K562 (cell line): Measurements from ENCODE around the gene PPT2. TPM values are rescaled to one million over a fixed set of nuclear protein-coding genes. Genes with fewer than 3 reads are reported as not detected.
A peak's percentile ranks its signal among the peaks of the same experiment; 100 is the strongest.
"Not testable (repeated sequence)": the region's sequence is repeated elsewhere in the genome, so short reads cannot be mapped to it uniquely, and the experiment has no call there.

Experiments used
- ATAC-seq: fragments of 200-7000 bp; cut with Tn5 transposase; 3 replicates; pipeline ENCODE4 v1.9.1; 2020; ENCODE audit warnings: moderate library complexity
- BruUV-seq: library from RNA; stranded (reverse); fragments of 400-500 nt; replicated peaks from 2 replicates; lab custom pipeline; 2021; lab: Mats Ljungman, UMichigan
- CTCF ChIA-PET: fragments of 300-600 bp; formaldehyde crosslinking; extraction: SDS; loops from one replicate; lab custom pipeline; 2021; ENCODE audit warnings: low intra/inter-chr PET ratio; lab: Yijun Ruan, JAX
- POLR2A ChIA-PET: fragments of 300-600, 350-650 bp; sonication (Branson Sonifier 250); formaldehyde crosslinking; extraction: SDS; loops from one replicate; lab custom pipeline; 2021; ENCODE audit warnings: antibody characterized with exemption, inconsistent platforms; lab: Yijun Ruan, JAX
- DNase-seq, 4 experiments: peaks; one replicate each; pipeline versions ENCODE4 v3.0.0 to v3.0.0-alpha.2; 2011 to 2018; ENCODE audit warnings: low spot score in 3 of 4, mixed read lengths in 3 of 4; ENCODE audit errors: extremely low read depth in 1 of 4
- FAIRE-seq: peaks from 2 replicates; lab custom pipeline; 2011; peaks lifted over from hg19 to GRCh38; lab: Jason Lieb, UNC
- H2AFZ ChIP-seq: 2 replicates; pipeline ENCODE4 v1.6.0; 2011; ENCODE audit warnings: low read depth, low read length, control low read depth, inconsistent platforms
- H3K27ac ChIP-seq: fragments of 200-600 bp; 3 replicates; pipeline ENCODE4 v1.8.0; 2011; ENCODE audit warnings: low read depth, mild to moderate bottlenecking, control low read depth, inconsistent platforms, low read length, moderate library complexity, mixed read lengths; ENCODE audit errors: extremely low read depth
- H3K27me3 ChIP-seq, 2 experiments: fragments of 300-600 bp in 1 of 2; 2 replicates in 1 of 2; 3 replicates in 1 of 2; pipeline versions ENCODE4 v1.6.0 to v1.8.0; 2011; ENCODE audit warnings: inconsistent platforms in 2 of 2, low read length in 2 of 2, mild to moderate bottlenecking in 1 of 2, mixed read lengths in 1 of 2, moderate library complexity in 1 of 2; ENCODE audit not compliant: control insufficient read depth in 2 of 2, insufficient read depth in 2 of 2
- H3K36me3 ChIP-seq: fragments of 300-600 bp; 3 replicates; pipeline ENCODE4 v1.8.0; 2011; ENCODE audit warnings: mild to moderate bottlenecking, low read length, inconsistent platforms; ENCODE audit not compliant: control insufficient read depth, insufficient read depth
- H3K4me1 ChIP-seq, 2 experiments: fragments of 200-600 bp in 1 of 2; replicated peaks in 1 of 2; 2 replicates in 1 of 2; 3 replicates in 1 of 2; pipeline versions ENCODE4 v1.5.1 to v1.8.0; 2011; ENCODE audit warnings: inconsistent platforms in 2 of 2, low read length in 2 of 2, mild to moderate bottlenecking in 1 of 2, mixed read lengths in 1 of 2, moderate library complexity in 1 of 2; ENCODE audit not compliant: control insufficient read depth in 2 of 2, insufficient read depth in 2 of 2
- H3K4me2 ChIP-seq: 2 replicates; pipeline ENCODE4 v1.6.1; 2011; ENCODE audit warnings: low read length, control low read depth, inconsistent platforms, mixed read lengths; ENCODE audit not compliant: insufficient read depth
- H3K4me3 ChIP-seq: fragments of 200-600 bp; sonication (generic), shearing (Covaris generic); 2 replicates; pipeline ENCODE4 v1.5.1; 2016; ENCODE audit warnings: control low read depth, inconsistent platforms
- H3K79me2 ChIP-seq: fragments of 200-600 bp; 3 replicates; pipeline ENCODE4 v1.8.0; 2011; ENCODE audit warnings: low read length, inconsistent platforms; ENCODE audit not compliant: control insufficient read depth, insufficient read depth
- H3K9ac ChIP-seq, 2 experiments: 2 replicates each; pipeline versions ENCODE4 v1.6.0 to v1.6.1; 2011; ENCODE audit warnings: low read depth in 2 of 2, low read length in 2 of 2, control low read depth in 1 of 2, inconsistent platforms in 1 of 2, mild to moderate bottlenecking in 1 of 2, mixed read lengths in 1 of 2; ENCODE audit not compliant: insufficient read depth in 1 of 2
- H3K9me1 ChIP-seq: one replicate; pipeline ENCODE4 v1.6.0; 2011; ENCODE audit warnings: inconsistent platforms, mild to moderate bottlenecking, low read length, moderate library complexity; ENCODE audit not compliant: control insufficient read depth, insufficient read depth
- H3K9me3 ChIP-seq: replicated peaks from 2 replicates; pipeline ENCODE4 v1.5.1; 2011; ENCODE audit warnings: low read depth, low read length, inconsistent platforms; ENCODE audit not compliant: control insufficient read depth, insufficient read depth
- H4K20me1 ChIP-seq: replicated peaks from 2 replicates; pipeline ENCODE4 v1.6.1; 2011; ENCODE audit warnings: low read length, inconsistent platforms, mixed read lengths; ENCODE audit not compliant: control insufficient read depth, insufficient read depth
- KDM1A ChIP-seq, 2 experiments: fragments of 450-650 bp; IDR thresholded peaks; 2 replicates each; pipeline ENCODE4 v1.6.1; 2016; ENCODE audit warnings: mild to moderate bottlenecking in 2 of 2
- MTA2 ChIP-seq: fragments of 450-650 bp; IDR thresholded peaks from 2 replicates; pipeline ENCODE4 v1.6.1; 2016; ENCODE audit warnings: low read depth
- SRSF3 ChIP-seq: fragments of 200-400 bp; formaldehyde crosslinking; IDR thresholded peaks from 2 replicates; pipeline ENCODE4 v1.6.1; 2016; ENCODE audit warnings: mild to moderate bottlenecking, low read length, moderate library complexity; ENCODE audit not compliant: insufficient read depth
- TAL1 ChIP-seq: fragments of 450-650 bp; IDR thresholded peaks from 2 replicates; pipeline ENCODE4 v1.6.1; 2016; ENCODE audit warnings: mild to moderate bottlenecking
- WGBS: fragments of 100-300 bp; shearing (Covaris generic); methylation state at CpG from one replicate; pipeline ENCODE4 v1.1.6; 2016; ENCODE audit warnings: low coverage, mixed read lengths; ENCODE audit not compliant: insufficient coverage; ENCODE audit errors: missing lambda C conversion rate; 5-methylcytosine and 5-hydroxymethylcytosine counted together
- in situ Hi-C: fragments of 300-500 bp; cut with MboI; formaldehyde crosslinking; loops from 4 replicates; pipeline ENCODE4 v1.15.0; 2018; ENCODE audit warnings: inconsistent platforms, mixed read lengths
- intact Hi-C: fragments of 100-400 bp; cut with micrococcal nuclease; formaldehyde crosslinking; loops from 2 replicates; pipeline ENCODE4 v1.14.2; 2022
- polyA plus RNA-seq, 8 experiments: library from polyadenylated mRNA; depleted of rRNA in 4 of 8; stranded (reverse) in 5 of 8; unstranded in 3 of 8; fragments of >200 nt; fragmentation: Nextera tagmentation in 2 of 8; fragmentation: Illumina TruSeq in 1 of 8; extraction: Ambion mirVana in 2 of 8; extraction: Trizol in 1 of 8; gene quantifications; 2 replicates each; pipeline versions ENCODE4 v1.2.1 to v1.2.3, GENCODE V29; 2011 to 2014; ENCODE audit warnings: inconsistent platforms in 1 of 8, missing spikeins in 1 of 8
- total RNA-seq, 7 experiments: library from RNA; depleted of rRNA in 6 of 7; stranded (reverse); fragments of >200 nt in 6 of 7; fragmentation: Illumina TruSeq in 2 of 7; extraction: Trizol in 2 of 7; gene quantifications; 2 replicates each; pipeline versions ENCODE4 v1.2.1 to v1.2.3, GENCODE V29; 2011 to 2021; ENCODE audit warnings: low replicate concordance in 1 of 7

PPT2 gene
- total and polyA plus RNA-seq, 9 of the 15 experiments (the other 6 are each of a cell fraction or from before 2014, with no cell fraction given), result 27.4 to 98.8 (median 69.9) TPM

DNA sequence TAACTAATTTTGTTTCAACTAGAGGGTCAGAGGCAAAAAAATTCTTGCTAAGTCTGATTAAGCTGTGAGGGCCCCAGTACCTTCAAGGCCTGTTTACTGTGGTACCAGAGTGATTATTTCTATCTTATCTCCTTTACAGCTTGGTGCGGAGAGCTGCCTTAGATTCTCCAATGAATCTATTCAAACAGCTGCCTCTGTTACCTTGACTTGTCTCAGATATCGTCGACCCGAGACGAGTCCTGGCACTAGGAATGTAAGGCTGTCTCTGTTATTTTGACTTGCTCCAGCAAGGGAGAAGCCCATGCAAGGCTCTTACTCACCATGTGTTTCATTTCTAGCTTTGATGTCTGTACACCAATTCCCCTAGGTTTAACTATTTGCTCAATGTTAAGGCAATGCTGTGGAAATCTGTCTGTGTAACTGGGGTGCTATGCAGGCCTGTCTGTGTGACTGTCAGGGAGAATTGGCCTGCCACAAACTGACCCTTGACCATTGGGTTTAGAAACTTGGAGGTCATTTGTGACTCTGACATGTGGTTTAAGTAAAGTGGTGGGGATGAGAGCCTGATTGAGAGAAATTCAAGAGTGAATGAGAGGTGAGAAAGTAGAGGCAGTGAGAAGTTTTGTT, 13.4 kb upstream of the PPT2 start (continued):
- 0 out of 2 replicates have a peak, but pooled peaks have one; percentile 11 for TF ChIP-seq MTA2
- no peak for TF ChIP-seq SRSF3
- TF ChIP-seq TAL1, result peak; percentile 57; the same call in 1 of the 2 replicates
- 0 out of 4 replicates have a peak, but pooled peaks of 1 of the 2 experiments have one; percentile 32 for TF ChIP-seq KDM1A (IDR thresholded peaks at IDR 0.05)

GRCh38 chr6:32144238-32144637, 9.7 kb upstream of the PPT2 start:
- 19% methylated on average over 7 of the region's 7 CpGs for WGBS
- H3K4me1 ChIP-seq, result peaks cover 11 to 18% of the 10 kb centered on the region in 2 experiments
- H3K27me3 ChIP-seq, BruUV-seq, intact Hi-C loops, ATAC-seq, H3K27ac ChIP-seq, H3K4me2 ChIP-seq, H3K4me3 ChIP-seq, H3K9me1 ChIP-seq, in situ Hi-C loops, CTCF ChIA-PET, H3K9ac ChIP-seq, DNase-seq, H4K20me1 ChIP-seq, H3K79me2 ChIP-seq, H3K9me3 ChIP-seq, H2AFZ ChIP-seq, FAIRE-seq, H3K36me3 ChIP-seq: not testable (repeated sequence)
- POLR2A ChIA-PET, result interaction anchor here (0.7 to 4.2 kb wide), 4 partner anchors 9 to 32 kb away, joined by 3 to 13 read pairs (median 6); partner anchors contain the start of gene EGFL8
